ENCODE data around the gene AFF2.

Gene AFF2

DNA sequence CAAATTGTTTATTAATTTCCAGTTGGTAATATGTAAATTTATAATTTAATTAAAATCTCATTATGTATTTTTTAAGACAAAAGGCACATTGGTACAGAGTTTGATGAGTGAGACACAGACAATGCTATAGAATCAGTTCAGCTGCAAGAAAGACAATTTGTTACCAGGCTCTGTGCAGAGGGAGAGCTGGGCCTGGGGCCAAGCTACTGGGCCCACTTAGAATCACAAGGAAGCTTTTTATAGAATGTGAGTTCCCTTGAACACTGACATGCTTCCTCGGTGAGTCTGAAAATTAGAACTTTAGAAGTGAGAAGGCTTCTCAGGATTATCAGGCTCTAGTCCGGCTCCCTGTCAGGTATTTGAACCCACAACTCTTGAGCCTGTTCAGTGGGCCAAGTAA lies 129.0 kb downstream of the AFF2 start:
- TF ChIP-seq, protein P1, sequence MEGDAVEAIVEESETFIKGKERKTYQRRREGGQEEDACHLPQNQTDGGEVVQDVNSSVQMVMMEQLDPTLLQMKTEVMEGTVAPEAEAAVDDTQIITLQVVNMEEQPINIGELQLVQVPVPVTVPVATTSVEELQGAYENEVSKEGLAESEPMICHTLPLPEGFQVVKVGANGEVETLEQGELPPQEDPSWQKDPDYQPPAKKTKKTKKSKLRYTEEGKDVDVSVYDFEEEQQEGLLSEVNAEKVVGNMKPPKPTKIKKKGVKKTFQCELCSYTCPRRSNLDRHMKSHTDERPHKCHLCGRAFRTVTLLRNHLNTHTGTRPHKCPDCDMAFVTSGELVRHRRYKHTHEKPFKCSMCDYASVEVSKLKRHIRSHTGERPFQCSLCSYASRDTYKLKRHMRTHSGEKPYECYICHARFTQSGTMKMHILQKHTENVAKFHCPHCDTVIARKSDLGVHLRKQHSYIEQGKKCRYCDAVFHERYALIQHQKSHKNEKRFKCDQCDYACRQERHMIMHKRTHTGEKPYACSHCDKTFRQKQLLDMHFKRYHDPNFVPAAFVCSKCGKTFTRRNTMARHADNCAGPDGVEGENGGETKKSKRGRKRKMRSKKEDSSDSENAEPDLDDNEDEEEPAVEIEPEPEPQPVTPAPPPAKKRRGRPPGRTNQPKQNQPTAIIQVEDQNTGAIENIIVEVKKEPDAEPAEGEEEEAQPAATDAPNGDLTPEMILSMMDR (conservative IDR thresholded peaks at IDR 0.05; ENCODE audit: low read length), result no peak
- no peak for DNase-seq (ENCODE audit: low read depth)
- H3K4me3 ChIP-seq (ENCODE audit: low read length), result no peak overlapping the region

DNA sequence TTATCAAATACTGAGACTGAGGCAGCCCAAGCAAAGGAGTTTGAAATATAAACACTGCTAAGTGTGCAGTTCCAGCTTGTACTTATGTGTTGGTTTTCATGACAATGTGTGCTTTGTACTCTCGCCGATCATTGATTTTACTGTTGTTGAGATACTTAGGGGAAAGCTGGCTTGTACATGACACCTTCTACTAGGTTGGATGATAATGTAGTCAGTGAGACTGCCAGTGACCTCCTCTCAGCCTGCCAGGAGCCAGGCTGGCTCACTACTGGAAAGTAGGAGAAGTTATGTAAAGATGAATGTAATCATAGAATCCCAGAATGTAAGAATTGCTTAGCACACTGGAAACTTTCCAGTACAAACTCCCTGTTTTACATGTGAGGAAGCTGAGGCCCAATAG lies 132.0 kb downstream of the AFF2 start:
- no peak for DNase-seq (ENCODE audit: low read depth)
- H3K4me3 ChIP-seq (ENCODE audit: low read length), result no peak overlapping the region
- TF ChIP-seq, protein P1 (conservative IDR thresholded peaks at IDR 0.05; ENCODE audit: low read length), result no peak

DNA sequence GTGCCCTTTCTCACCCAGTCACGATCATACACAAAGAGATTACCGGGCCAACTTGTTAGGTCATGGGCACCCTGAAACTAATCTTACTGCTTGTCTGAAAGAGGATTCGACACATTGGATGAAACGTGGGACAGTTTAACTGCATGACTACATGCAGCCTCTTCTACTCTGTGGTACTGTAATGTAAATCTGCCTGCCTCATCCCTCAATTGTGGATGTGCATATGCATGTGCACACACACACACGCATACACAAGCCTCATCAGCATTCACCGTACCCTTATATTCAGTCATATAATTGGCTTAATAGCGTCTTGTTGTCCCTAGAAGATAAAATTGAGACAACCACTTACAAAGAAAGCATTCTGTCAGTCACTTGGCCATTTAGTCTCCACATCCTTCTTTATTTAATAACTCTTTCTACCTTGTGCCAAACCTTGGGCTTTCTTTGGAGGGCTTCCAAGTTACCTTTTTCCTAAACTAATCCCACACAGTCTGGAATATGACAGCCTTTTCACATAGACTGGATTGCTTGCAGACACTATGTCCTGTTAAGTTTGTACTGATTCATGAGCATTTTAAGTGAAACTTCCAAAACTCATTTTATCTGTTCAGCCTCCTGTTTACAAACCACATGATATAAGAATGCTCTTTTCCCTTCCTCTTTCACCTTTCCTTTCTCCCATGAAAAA lies 132.9 kb downstream of the AFF2 start:
- TF ChIP-seq, protein P1 (conservative IDR thresholded peaks at IDR 0.05; ENCODE audit: low read length), result no peak
- DNase-seq (ENCODE audit: low read depth), result no peak
- H3K4me3 ChIP-seq (ENCODE audit: low read length), result no peak overlapping the region

DNA sequence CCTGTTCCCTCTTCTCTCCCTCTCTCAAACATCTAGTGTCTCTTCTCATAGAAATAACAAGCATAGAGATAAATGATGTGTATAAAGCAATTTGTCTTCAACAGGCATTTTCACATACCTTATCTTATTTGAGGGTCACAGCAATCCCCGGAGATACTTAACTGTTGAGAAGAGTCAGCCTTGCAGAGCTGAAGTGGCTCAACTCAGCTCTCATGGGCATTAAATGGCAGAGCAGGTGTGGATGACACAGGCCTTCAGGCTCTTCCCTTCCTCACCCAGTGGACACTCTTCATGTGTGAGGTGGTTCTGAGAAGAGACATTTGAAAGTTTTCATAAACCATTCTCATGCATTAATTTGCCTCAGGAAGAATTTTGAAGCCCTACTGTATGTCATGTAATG lies 134.2 kb downstream of the AFF2 start:
- no peak for DNase-seq (ENCODE audit: low read depth)
- no peak overlapping the region for H3K4me3 ChIP-seq (ENCODE audit: low read length)
- TF ChIP-seq, protein P1 (conservative IDR thresholded peaks at IDR 0.05; ENCODE audit: low read length), result no peak

DNA sequence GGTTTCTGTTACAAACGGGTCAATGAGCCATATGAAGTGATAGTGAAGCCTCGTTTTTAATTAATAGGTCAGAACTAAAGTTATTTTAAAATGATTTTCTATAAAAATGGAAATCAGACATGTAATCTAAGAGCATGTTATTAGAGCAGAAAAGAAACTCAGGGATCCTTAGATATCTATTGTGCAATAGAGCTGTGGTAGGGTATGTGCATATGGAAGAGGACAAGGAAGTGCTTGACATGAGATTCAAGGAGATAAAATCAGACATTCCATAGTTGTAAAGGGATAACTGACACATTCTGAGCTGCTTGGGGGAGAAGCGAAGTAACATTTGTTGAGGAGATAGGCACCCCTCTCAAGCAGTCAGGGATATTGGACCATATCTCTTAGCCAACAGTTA lies 143.0 kb downstream of the AFF2 start:
- TF ChIP-seq, protein P1 (conservative IDR thresholded peaks at IDR 0.05; ENCODE audit: low read length), result no peak
- no peak overlapping the region for H3K4me3 ChIP-seq (ENCODE audit: low read length)
- no peak for DNase-seq (ENCODE audit: low read depth)

DNA sequence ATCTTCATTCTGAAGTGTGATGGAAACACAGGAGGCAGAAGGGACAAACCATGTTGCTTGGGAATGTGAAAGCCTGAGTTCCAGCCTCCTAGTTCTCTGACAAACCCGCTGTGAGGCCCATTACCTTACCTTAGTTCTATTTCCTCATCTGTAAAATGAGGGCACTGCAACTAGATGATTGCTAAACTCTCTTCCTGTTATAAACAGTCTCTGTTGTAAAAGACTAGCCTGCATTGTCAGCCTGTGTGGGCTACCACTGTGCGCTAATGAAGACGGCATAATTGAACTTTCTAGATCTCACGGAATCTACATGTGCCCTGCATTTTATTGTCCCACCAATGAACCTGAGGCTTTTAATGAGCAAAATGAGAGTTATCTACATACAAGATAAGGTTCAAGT lies 147.2 kb downstream of the AFF2 start:
- DNase-seq (ENCODE audit: low read depth), result no peak
- TF ChIP-seq, protein P1 (conservative IDR thresholded peaks at IDR 0.05; ENCODE audit: low read length), result no peak
- H3K4me3 ChIP-seq (ENCODE audit: low read length), result no peak overlapping the region

DNA sequence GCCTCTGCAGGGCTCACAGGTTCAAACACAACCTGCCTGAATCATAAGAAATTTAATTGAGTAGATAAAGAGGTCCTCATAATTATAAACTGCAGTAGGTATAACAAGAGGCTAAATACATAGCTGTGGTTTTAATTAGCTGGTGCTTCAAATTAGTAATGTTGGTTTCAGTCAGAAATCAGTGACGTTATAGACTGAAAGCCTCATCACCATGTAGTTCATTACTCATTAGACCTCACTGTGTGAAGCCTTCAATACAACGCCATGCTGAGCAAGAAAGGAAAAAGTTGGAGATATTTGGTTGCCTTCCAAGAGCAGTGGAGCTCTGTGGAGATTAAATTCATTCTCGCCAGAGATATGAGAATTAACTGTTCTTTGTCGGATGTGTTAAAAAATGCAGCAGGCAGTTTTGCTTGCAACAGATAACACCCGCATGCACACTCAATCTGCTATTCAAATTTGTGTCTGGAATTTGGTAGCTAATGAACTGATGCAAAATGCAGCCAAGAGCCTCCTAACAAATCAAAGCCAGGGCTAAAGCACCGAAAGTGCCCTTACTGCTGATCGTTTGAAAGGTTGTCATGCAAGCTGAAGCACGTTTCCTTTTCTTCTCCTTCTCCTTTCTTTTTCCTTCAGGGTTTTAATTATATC lies 148.9 kb downstream of the AFF2 start:
- no peak overlapping the region for H3K4me3 ChIP-seq (ENCODE audit: low read length)
- TF ChIP-seq, protein P1 (conservative IDR thresholded peaks at IDR 0.05; ENCODE audit: low read length), result no peak

More for the DNA sequence above, 148.9 kb downstream of the AFF2 start:
- DNase-seq (ENCODE audit: low read depth), result no peak
